HUDEP-2 (cell line): ENCODE data around the gene ITPRIPL2.

Experiments
- DNase-seq, 76 experiments: peaks; one replicate each; lab custom pipeline; 2025; ENCODE audit not compliant: unreplicated experiment in 76 of 76; lab: John Stamatoyannopoulos, UW

ITPRIPL2 gene

GRCh38 chr16:19113577-19114358, at the start of gene ITPRIPL2:
Gene ITPRIPL2 (plus strand): TSS chr16:19113964. CDS start chr16:19114462, 498 bp downstream.
- peak in 18 of 76 experiments; percentile 10 to 40 (median 20) for DNase-seq

- DNase-seq, result no peak
Observed at GRCh38 chr16:19066988-19067348, 46.8 kb upstream of the ITPRIPL2 start.

- DNase-seq, result peak; percentile 56 to 99 (median 95)
Observed at GRCh38 chr16:19067349-19068236, 46.2 kb upstream of the ITPRIPL2 start, which contains the start of gene COQ7. Gene COQ7 (plus strand): TSS chr16:19067614. CDS start chr16:19067665, 51 bp downstream.

- DNase-seq, result peak in 2 of 76 experiments; percentile 33 to 50
Observed at GRCh38 chr16:19068237-19068815, 45.4 kb upstream of the ITPRIPL2 start.

- peak in 50 of 76 experiments; percentile 2 to 63 (median 30) for DNase-seq
Observed at GRCh38 chr16:19071811-19072777, 41.7 kb upstream of the ITPRIPL2 start.

- DNase-seq, result no peak
Observed at GRCh38 chr16:19073344-19073743, 40.4 kb upstream of the ITPRIPL2 start.

GRCh38 chr16:19073863-19074262, 39.9 kb upstream of the ITPRIPL2 start:
- DNase-seq, result no peak

- no peak for DNase-seq
Observed at GRCh38 chr16:19075511-19075910, 38.3 kb upstream of the ITPRIPL2 start.

GRCh38 chr16:19077879-19078278, 35.9 kb upstream of the ITPRIPL2 start:
- DNase-seq, result no peak

- DNase-seq, result no peak
Observed at GRCh38 chr16:19083670-19084069, 30.1 kb upstream of the ITPRIPL2 start.

GRCh38 chr16:19084139-19084538, 29.6 kb upstream of the ITPRIPL2 start:
- no peak for DNase-seq

GRCh38 chr16:19084879-19085278, 28.9 kb upstream of the ITPRIPL2 start:
- DNase-seq, result no peak

- peak in 69 of 76 experiments; percentile 3 to 86 (median 45) for DNase-seq
Observed at GRCh38 chr16:19085679-19086200, 28.0 kb upstream of the ITPRIPL2 start.

- DNase-seq, result peak in 70 of 76 experiments; percentile 8 to 81 (median 60)
Observed at GRCh38 chr16:19086322-19087199, 27.2 kb upstream of the ITPRIPL2 start.

- no peak for DNase-seq
Observed at GRCh38 chr16:19088341-19088916, 25.3 kb upstream of the ITPRIPL2 start.

GRCh38 chr16:19089410-19089955, 24.3 kb upstream of the ITPRIPL2 start:
- no peak for DNase-seq

- no peak for DNase-seq
Observed at GRCh38 chr16:19090916-19091315, 22.8 kb upstream of the ITPRIPL2 start.
